ENCODE measurements around the gene LRP1B.

Gene LRP1B

GRCh38 chr2:141676139-141676538, 454.7 kb downstream of the LRP1B start:
- in situ Hi-C loops (cut with HindIII; ENCODE audit: low pct_ligation_motif_present, low pct_unique_long_range_greater_than_20kb, low sequenced_read_pairs) = no loop called here
- no peak for DNase-seq

DNA sequence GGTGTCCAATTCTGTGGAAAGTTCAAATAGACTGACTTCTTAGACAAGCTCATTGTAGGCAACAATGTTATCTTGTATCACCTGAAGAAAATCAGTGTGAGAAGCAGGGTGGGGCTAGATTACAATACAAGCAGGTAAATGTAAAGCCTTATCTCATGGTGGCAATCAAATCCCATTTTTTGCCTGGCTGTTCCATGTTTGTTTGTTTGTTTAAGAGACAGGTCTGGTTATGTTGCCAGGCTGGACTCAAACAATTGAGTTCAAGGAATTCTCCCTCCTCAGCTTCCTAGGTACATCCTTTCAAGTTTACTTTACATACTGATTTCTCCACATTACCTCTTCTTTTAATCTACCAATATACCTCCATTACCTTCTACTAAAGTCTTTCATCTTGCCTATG, 464.6 kb downstream of the LRP1B start:
- in situ Hi-C loops (cut with HindIII; ENCODE audit: low pct_ligation_motif_present, low pct_unique_long_range_greater_than_20kb, low sequenced_read_pairs) = no loop called here
- no peak for DNase-seq

DNA sequence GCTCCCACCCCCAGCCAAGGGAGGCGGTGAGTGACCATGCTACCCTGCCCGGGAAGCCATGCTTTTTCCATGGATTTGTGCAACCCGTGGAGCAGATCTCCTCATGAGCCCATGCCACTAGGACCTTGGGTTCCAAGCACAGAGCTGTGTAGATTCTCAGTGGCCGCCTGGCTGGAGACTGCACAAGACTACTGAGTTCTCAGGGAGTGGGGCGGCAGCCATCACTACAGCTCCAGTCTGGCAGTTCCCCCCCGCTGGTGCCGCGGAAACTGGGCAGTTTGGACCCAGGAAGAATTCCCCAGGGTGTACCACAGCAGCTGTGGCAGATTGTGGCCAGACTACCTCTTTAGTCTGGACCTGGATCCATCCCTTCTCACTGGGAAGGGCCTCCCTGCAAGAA, 470.6 kb downstream of the LRP1B start:
- no peak for DNase-seq
- in situ Hi-C loops (cut with HindIII; ENCODE audit: low pct_ligation_motif_present, low pct_unique_long_range_greater_than_20kb, low sequenced_read_pairs) = no loop called here

- in situ Hi-C loops (cut with HindIII; ENCODE audit: low pct_ligation_motif_present, low pct_unique_long_range_greater_than_20kb, low sequenced_read_pairs) = no loop called here
- DNase-seq = no peak
Observed at GRCh38 chr2:141654311-141654710, 476.5 kb downstream of the LRP1B start.

GRCh38 chr2:141653184-141653583, 477.6 kb downstream of the LRP1B start:
- in situ Hi-C loops (cut with HindIII; ENCODE audit: low pct_ligation_motif_present, low pct_unique_long_range_greater_than_20kb, low sequenced_read_pairs) = no loop called here
- no peak for DNase-seq

GRCh38 chr2:141652308-141652707, 478.5 kb downstream of the LRP1B start:
- no peak for DNase-seq
- in situ Hi-C loops (cut with HindIII; ENCODE audit: low pct_ligation_motif_present, low pct_unique_long_range_greater_than_20kb, low sequenced_read_pairs) = no loop called here

DNA sequence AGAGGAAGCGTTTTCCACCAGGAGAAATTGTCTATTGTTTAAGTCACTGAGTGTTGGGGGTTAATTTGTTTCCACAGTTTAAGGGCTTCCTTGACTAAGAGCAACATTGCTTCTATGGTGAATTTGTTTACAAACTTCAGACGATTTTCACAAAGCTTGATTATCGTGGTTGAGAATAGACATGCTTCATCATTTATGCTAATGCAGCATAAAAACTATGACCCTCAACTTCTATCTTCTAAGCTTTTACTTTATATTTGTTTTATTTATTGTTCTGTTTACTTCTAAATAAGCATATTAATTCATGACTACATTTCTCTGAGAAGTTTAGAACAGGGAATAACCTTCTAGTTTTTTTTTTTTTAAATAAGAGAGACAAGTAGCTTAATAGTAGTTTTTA, 483.5 kb downstream of the LRP1B start:
- DNase-seq = no peak
- in situ Hi-C loops (cut with HindIII; ENCODE audit: low pct_ligation_motif_present, low pct_unique_long_range_greater_than_20kb, low sequenced_read_pairs) = no loop called here

- DNase-seq = peak; percentile 18
- in situ Hi-C loops (cut with HindIII; ENCODE audit: low pct_ligation_motif_present, low pct_unique_long_range_greater_than_20kb, low sequenced_read_pairs) = no loop called here
Observed at GRCh38 chr2:141641462-141641861, 489.4 kb downstream of the LRP1B start.

DNA sequence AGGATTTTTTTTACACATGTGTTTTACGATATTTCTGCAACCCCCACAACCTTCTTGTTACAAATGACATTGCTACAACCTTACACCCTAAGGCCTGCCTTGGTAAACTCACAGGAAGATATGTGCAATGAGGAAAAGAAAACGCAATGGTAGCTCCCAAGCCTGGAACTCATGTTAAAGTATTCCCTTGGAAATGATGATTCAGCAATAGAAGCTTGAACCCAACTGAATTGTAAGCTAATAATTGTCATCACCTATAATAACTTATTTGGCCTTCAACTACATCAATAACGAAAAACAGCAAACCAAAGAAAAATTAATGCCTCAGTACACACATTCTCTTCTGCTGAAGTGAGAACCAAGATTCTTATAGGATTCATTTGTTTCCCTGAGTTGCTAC, 491.0 kb downstream of the LRP1B start:
- DNase-seq = no peak
- in situ Hi-C loops (cut with HindIII; ENCODE audit: low pct_ligation_motif_present, low pct_unique_long_range_greater_than_20kb, low sequenced_read_pairs) = no loop called here

DNA sequence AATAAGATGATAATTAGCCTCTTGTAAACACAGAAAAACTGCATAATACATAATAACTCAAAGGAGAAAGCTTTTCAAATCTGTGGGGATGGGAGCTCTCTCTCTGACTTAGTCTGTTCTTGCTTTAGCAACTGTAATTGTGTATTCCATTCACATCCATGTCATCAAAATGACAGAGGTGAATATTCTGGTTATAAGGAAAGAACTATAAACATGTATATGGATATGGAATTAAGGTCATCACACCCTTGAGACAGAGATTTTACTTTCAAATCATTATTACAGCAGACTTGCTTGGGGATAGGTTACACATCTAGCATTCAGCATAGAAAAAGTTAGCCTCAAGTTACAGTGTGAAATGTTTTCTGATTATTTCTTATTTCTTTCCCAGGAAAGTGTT, 497.7 kb downstream of the LRP1B start:
- no peak for DNase-seq
- in situ Hi-C loops (cut with HindIII; ENCODE audit: low pct_ligation_motif_present, low pct_unique_long_range_greater_than_20kb, low sequenced_read_pairs) = no loop called here

GRCh38 chr2:141630407-141630930, 500.3 kb downstream of the LRP1B start:
- in situ Hi-C loops (cut with HindIII; ENCODE audit: low pct_ligation_motif_present, low pct_unique_long_range_greater_than_20kb, low sequenced_read_pairs) = no loop called here
- no peak for DNase-seq

DNA sequence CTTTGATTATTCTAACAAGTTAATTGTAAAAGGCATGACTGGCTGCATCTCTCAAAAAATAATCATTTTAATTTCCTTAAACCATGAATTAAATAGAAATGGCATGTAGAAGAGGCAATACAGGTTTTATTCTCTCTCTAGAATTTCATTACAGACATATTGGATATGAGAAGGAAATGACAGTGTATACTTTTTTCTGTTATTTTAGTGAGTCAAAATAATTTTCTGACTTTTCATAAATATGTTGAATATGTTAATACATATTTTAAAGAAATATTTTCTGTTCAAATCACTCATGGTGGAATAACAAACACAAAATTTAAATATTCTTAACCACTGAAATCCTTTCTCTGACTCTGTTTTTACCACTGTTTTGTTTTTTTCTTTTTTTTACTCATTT, 510.4 kb downstream of the LRP1B start:
- in situ Hi-C loops (cut with HindIII; ENCODE audit: low pct_ligation_motif_present, low pct_unique_long_range_greater_than_20kb, low sequenced_read_pairs) = no loop called here
- DNase-seq = no peak

DNA sequence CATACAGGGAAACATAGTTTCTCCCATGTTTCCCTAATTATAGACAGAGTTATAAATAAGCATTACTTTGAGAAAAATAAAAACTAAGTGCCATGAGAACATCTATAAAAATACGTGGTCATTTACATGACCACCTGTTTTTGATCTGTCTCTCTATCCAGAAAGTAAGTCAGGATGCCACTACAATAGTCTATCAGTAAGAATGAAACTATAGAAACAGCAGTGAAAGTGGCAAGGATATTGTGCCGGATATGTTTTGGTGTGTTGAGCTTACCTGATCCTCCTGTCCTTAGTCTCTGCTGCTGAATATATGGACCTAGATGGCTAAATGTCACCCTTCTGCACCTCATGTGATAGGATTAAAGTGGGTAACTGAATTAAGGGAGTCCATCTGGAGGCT, 512.4 kb downstream of the LRP1B start:
- in situ Hi-C loops (cut with HindIII; ENCODE audit: low pct_ligation_motif_present, low pct_unique_long_range_greater_than_20kb, low sequenced_read_pairs) = no loop called here
- DNase-seq = no peak

DNA sequence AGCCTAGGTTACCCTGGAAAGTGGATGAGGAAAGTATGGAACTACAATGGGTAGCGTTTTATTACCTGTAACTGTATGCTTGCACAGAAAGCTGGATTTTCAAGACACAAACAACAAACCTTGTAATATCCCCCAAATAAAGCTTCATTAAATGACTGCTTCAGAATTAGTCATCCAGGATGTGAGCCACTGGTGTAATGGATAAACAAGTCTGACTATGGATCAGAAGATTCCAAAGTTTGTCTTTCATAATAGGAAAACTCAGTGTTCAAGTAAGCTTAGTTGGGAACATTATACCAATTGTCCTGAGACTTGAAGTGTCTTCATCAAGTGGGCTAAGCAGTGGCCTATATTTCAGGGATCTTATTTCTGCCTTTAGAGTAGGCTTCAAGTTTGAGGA, 518.8 kb downstream of the LRP1B start:
- no peak for DNase-seq
- in situ Hi-C loops (cut with HindIII; ENCODE audit: low pct_ligation_motif_present, low pct_unique_long_range_greater_than_20kb, low sequenced_read_pairs) = no loop called here

DNA sequence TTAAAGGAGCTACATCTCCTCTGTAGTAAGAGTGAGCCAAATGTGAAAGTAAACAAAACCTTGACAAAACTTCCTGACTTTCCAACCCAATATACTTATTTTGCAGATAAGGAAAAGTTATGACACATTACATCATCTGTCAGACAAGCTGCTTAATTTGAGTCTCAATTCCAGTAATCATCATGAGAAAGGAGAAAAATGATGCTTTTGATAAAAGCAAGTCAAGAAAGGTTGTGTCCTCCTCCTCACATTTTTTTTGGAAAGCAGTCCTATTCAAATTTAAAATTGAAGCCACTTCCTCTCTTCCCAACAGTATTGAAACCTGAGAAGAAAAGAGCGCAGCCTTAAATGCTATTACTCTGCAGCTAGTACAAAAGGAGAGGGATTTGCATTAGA, 519.6 kb downstream of the LRP1B start:
- DNase-seq = no peak
- in situ Hi-C loops (cut with HindIII; ENCODE audit: low pct_ligation_motif_present, low pct_unique_long_range_greater_than_20kb, low sequenced_read_pairs) = no loop called here

- in situ Hi-C loops (cut with HindIII; ENCODE audit: low pct_ligation_motif_present, low pct_unique_long_range_greater_than_20kb, low sequenced_read_pairs) = no loop called here
Observed at GRCh38 chr2:141610564-141611175, 520.1 kb downstream of the LRP1B start.

GRCh38 chr2:141605163-141605562, 525.7 kb downstream of the LRP1B start:
- in situ Hi-C loops (cut with HindIII; ENCODE audit: low pct_ligation_motif_present, low pct_unique_long_range_greater_than_20kb, low sequenced_read_pairs) = no loop called here
- no peak for DNase-seq

More at GRCh38 chr2:141610564-141611175, 520.1 kb downstream of the LRP1B start:
- DNase-seq = no peak

- in situ Hi-C loops (cut with HindIII; ENCODE audit: low pct_ligation_motif_present, low pct_unique_long_range_greater_than_20kb, low sequenced_read_pairs) = no loop called here
- no peak for DNase-seq
Observed at GRCh38 chr2:141601511-141602152, 529.2 kb downstream of the LRP1B start.

DNA sequence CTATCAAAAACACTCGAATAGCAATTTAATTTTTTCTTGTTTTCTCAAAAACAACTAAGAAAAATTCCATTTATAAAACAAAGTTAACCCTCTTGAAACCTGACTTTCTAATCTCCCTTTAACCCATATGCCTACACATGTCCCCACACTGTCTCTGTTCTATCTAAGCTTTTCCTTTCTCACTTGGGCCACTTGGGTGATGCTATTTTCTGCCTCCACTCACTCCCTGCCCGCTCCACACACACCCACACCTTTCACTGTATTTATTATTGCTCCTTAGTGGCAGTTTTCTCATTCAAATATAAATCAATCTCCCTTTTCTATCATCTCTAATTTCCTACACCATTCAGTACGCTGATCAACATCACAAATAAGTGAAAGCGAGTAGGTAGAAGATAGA, 531.1 kb downstream of the LRP1B start:
- DNase-seq = no peak
- in situ Hi-C loops (cut with HindIII; ENCODE audit: low pct_ligation_motif_present, low pct_unique_long_range_greater_than_20kb, low sequenced_read_pairs) = no loop called here

GRCh38 chr2:141598982-141599381, 531.8 kb downstream of the LRP1B start:
- in situ Hi-C loops (cut with HindIII; ENCODE audit: low pct_ligation_motif_present, low pct_unique_long_range_greater_than_20kb, low sequenced_read_pairs) = no loop called here

More at GRCh38 chr2:141598982-141599381, 531.8 kb downstream of the LRP1B start:
- no peak for DNase-seq

All from ACHN (cell line).